ENCODE results near the gene COL11A2.
A peak's percentile ranks its signal among the peaks of the same experiment; 100 is the strongest.
"Not testable (repeated sequence)": the region's sequence is repeated elsewhere in the genome, so short reads cannot be mapped to it uniquely, and the experiment has no call there.

COL11A2 gene

DNA sequence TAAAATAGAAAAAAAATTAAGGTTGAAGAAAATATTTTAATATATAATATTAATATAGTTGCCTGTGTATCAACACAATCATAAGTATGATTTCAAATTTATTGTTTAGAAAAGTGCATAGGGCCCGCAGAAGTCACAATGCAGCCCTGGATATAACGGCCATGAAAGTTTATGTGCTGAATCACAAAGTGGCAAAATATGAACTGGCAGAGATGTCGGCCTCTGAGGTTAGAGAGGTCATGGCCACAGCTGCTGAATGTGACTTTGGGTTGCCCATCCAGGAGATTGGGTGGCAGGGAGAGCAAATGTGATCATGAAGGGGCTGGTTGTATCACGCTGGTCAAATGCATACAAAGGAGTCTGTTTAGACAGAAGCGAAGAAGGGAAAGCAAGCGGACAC is 35.7 kb downstream of the COL11A2 start:
- no peak for DNase-seq (ENCODE audit: low read depth in 3 of 3)

DNA sequence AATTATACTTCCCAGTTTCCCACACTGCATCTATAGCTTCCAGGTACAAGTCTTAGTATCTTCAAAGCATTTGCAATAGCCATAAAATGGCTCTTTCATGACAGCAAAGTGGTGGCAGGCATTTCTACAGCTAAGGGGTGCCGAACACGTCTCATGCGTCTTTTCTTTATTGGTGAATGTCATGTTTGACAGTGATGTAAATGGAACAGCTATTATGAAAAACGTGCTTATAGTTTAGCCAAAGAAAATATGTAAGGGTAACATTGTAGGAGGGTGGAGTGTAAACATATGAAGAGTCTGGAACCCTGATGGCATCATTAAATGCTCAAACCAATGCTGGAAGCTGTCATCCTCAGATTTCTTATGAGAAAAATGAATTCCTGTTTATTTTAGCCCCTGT is 37.9 kb downstream of the COL11A2 start:
- no peak for DNase-seq (ENCODE audit: low read depth in 3 of 3)

DNA sequence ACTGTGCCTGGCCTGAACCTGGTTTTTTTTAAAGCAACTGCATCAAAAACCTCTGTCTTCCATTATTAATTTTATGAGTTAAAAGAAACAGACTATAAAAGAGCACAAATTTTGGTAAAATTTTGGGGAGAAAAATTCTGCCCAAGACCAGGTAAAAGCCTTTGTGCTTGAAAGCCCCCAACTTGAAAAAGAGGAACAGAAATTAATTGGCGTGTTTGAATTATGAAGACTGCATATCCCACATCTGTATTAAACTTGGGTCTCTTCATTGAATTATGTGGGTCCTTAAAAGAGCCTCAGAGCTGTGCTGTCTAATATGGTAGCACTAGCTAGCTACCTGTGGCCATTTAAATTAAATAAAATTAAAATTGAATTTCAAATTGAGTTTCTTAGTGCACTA is 41.2 kb downstream of the COL11A2 start:
- DNase-seq (ENCODE audit: low read depth in 3 of 3) = no peak

DNA sequence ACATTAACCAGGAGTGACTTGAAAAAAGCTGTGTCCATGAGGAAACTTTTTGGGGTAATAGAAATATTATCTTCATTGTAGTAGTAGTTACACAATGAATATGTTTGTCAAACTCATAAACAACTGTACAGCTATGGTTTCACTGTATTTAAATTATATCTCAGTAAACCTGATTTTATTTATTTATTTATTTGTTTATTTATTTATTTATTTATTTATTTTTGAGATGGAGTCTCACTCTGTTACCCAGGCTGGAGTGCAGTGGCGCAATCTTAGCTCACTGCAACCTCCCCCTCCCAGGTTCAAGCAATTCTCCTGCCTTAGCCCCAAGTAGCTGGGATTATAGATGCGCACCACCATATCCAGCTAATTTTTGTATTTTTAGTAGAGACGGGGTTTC is 41.7 kb downstream of the COL11A2 start:
- not testable (repeated sequence) for DNase-seq (ENCODE audit: low read depth in 3 of 3)

DNA sequence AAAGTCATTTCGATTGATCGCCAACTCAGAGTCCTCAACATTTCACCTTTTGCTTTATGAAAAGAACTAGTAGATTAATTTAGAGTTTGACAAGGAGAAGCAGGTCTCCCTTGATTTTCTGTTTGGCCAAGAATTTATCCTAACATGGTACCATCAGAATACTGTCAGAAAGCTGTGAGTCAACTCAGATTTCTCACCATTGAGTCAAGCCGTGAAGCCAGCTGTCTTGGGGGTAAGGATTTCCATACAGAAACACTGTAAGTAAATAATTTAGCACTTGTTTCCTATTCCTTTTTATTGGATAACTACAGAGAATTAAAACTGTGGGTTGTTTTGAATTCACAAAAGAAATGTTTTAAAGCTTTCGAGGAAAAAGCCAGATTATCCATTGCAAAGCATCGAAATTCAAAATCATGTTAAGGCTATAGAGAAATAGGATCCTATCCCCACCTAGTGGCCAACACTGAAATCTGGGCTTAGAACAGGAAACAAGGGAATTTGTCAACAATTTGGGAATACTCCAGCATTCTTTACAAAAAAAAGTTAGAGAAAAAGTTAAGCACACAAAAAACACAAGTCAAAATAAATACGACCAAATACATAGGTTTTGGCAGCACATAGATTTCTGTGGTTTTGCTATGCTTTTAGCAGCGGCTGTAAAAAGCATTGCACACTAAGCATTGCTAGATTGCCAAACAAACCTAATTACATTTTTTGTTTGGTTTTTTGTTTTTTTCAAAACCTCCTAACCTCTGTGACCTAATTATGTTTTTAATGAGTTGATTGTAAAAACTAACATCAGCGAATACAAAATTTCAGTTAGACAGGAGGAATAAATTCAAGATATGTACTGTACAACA is 44.2 kb downstream of the COL11A2 start:
- no peak for DNase-seq (ENCODE audit: low read depth in 3 of 3)

DNA sequence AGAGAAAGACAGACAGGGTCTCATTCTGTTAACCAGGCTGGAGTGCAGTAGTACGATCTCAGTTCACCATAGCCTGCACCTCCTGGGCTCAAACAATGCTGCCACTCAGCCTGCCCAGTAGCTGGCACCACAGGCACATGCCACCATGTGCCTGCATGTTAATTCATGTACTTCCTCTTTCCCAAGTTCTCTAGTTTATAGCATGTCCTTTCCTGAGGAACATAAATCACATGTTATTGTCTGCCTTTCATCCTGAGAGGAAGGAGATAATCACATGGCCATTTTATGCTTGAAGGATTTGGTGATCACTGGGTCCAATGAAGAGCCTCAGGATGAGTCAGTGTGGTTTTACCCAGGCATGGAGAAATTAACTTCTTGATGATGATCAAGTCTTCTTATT is 47.9 kb downstream of the COL11A2 start:
- DNase-seq (ENCODE audit: low read depth in 3 of 3) = no peak

DNA sequence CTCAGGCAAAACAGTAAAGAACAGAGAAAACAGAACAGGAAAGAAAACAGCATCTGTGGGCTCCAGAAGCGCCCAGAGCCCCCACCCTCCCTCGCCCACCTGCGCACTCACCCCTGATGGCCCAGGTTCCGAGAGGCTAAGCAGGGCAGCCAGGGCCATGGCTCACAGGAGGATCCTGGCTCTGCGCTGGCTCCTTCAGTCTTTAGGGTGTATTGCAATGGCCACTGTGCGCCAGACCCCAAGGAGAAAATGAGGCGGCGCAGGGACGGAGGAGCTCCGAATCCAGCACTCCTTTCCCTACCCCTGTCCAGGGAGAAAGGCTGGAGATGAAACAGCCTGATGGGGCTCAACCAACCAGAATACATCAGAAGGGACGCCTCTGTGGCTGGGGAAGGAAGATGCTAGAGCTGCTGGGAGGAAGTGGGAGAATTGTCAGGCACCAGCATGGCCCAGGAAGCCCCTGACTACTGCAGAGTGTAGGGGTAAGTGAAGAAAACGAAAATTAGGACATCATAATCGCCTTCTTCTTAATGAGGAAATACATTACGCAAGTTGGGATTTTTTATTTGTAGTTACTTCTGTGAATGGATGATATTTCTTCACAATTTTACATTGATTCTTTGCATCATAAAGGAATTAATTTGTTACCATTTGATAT is 49.0 kb downstream of the COL11A2 start:
- DNase-seq (ENCODE audit: low read depth in 3 of 3) = no peak

DNA sequence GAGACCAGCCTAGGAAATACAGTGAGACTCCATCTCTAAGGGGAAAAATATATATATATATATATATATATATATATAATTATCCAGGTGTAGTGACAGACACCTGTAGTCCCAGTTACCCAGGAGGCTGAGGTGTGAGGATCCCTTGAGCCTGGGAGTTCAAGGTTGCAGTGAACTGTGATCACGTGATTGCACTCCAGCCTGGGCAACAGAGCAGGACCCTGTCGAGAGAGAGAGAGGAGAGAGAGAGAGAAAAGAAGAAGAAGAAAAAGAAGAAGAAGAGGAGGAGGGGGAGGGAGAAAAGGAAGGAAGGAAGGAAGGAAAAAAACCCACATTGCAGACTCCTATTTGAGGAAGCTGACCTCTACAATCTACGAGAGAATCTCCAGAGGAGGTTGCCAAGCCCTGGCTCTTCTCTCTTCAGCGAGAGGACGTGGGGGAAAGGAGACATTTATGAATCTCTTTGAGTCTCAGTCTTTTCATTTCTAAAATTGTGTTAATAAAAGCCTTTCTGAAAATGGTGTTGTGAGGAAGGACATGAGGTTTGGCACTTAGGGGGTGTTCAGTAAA is 49.7 kb downstream of the COL11A2 start:
- DNase-seq (ENCODE audit: low read depth in 3 of 3) = no peak

DNA sequence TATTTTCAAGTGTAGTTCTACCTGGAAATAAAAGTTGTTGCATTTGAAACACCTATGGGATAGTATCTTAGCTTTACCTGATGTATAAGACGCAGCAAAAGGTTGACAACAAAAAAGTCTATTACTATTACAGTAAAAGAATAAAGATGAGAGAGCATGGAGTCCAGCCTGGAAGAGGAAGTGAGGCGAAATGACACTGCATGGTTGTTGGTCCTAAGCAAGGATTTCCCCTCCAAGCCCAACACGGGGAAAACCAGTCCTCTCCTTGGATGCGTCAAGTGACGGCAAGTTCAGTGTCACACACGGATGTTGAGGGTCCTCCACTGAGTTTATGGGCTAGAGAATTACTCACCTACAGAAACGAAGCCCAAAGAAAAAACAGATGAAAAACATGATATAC is 51.7 kb downstream of the COL11A2 start:
- DNase-seq (ENCODE audit: low read depth in 3 of 3) = no peak

DNA sequence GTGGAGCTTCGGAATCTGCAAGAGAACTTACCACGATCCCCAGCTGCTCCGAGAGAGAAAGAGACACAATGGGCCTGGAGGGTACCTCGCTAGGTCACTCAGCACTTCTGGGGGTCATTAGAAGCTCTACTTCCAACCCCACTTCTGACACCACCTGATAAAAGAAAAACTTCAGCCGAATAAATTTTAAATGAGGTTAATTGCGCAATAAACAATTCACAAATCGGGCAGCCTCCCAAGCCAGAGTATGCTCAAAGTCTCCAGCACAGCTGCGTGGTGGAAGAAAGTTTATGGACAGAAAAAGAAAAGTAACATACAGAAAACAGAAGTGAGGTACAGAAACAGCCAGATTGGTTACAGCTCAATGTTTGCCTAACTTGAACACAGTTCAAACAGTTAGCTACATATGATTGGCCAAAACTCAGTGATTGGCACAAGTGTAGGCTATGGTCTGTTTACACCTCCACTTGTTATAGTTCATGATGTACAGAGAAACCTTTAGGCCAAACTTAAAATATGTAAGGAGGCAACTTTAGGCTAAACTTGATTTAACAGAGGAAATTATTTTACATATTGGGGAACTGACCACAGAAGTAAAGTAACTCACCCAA is 52.6 kb downstream of the COL11A2 start:
- no peak for DNase-seq (ENCODE audit: low read depth in 3 of 3)

DNA sequence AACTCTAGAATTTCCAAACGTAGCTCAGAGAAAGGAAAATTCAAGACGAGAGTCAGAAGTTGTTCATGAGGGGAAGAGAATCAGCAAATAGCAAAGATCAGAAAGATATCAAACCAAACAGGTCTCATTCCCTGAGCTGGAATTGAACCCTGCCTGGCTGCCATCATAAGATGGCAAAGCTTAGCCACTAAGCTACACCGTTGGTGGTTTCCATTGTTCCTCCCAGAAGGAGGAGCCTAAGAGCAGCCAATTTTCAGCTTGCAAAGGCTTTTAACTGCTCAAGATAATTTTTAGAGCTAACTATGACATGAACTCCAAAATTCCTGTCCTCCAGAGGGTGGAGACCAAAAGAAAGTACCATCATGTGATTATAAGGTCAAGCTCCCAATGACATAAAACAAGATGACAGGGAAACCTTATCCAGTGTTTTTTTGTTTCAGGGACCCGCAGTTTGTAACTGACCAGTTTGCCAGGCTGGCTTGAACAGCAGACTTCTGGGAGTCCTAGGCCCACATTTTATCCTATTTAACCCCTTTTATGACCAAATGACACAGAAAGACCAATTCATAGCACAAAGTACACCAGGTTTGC is 55.9 kb downstream of the COL11A2 start:
- DNase-seq (ENCODE audit: low read depth in 3 of 3) = no peak

DNA sequence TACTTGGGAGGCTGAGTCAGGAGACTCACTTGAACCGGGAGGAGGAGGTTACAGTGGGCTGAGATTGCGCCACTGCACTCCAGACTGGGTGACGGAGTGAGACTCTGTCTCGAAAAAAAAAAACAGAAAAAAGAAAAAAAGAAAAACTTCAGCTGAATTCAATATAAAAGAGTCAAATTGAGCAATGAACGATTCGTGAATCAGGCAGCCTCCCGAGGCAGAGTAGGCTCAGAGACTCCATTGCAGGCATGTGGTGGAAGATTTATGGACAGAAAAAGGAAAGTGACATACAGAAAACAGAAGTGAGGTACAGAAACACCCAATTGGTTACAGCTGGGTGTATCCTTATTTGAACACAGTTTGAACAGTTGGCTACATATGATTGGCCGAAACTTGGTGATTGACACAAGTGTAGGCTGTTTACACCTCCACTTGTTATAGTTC is 60.2 kb downstream of the COL11A2 start:
- DNase-seq (ENCODE audit: low read depth in 3 of 3) = no peak

DNA sequence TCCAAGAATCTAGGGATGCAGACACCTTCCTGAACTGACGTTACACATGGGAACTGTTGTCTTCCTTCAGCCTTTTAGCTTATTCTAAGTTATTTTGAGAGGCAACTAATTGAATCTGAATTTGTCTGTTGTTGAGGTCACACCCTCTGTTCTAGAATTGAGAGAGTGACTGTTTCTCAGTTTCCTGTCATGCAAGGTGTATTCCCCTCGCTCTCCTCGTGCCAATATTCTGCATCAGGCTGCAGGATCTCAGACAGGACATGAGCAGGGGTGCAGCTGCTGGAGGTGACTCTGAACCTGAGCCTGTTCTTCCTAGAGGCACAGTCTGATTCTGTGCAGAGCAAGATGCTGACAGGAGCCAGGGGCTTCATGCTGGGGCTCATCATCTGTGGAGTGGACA is 63.9 kb downstream of the COL11A2 start:
- DNase-seq (ENCODE audit: low read depth in 3 of 3) = no peak

DNA sequence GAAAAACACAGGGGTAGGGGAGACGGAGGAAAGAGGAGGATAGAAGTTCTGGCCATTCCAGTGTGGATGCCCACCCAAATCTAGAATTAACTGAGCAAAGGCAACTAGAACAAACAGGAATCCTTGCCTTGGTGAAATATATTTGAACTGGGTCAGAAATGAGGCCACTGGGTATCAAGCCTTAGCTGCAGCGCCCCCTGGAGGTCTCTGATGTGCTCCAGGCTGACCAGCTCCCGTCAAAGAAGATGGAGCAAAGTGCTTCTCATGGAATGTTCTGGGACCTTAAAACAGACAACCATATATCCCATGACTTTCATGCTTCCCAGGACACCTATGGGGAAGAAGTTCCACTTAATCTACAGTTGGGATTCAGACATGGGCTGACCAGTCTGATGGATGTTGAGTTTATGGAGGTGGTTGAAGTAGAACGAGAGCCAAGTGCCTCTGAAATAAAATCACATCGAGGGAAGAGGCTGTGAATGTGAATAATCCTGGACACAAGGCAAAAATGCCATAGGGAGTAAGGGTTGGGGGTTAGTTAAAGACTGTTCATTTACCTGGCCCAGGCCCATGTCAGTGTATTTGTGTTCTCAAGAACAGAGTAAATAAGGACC is 66.1 kb downstream of the COL11A2 start:
- peak; percentile 32 to 65 (median 44) for DNase-seq (ENCODE audit: low read depth in 3 of 3)

DNA sequence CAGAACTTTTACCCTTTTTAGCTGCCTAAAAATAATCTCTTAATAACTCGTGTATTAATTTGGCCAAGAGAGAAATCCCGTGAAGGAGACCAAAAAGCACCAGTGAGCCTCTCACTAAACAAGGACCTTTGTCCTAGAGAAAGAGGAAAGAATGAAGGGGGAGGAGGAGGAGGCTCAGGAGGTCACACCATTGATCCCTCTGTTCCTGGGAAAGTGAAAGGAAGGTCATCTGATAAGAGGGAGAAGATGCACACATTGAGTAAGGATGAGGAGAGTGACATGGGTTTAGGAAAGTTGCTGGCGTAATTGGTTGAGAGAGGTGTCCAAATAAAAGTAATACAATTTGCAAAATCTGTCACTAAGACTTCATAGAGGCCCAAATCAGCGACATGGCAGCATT is 67.3 kb downstream of the COL11A2 start:
- DNase-seq (ENCODE audit: low read depth in 3 of 3) = no peak

DNA sequence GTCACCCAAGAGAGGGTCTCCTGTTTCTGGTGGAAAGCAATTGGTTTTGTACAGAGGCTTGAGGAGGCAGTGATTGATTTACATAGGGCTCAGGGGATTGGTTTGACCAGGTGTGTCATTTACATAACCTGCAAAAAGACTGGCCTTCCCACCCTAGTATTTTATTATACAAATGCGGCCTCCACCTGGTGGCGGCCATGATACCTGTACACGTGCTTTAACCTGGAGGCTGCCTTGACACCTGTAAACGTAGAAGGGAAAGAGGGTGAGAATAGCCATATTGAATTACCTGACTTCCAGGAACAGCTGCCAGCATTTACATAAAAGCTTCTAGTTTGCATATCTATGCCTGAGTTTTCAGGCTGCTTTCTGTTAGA is 67.8 kb downstream of the COL11A2 start:
- no peak for DNase-seq (ENCODE audit: low read depth in 3 of 3)

DNA sequence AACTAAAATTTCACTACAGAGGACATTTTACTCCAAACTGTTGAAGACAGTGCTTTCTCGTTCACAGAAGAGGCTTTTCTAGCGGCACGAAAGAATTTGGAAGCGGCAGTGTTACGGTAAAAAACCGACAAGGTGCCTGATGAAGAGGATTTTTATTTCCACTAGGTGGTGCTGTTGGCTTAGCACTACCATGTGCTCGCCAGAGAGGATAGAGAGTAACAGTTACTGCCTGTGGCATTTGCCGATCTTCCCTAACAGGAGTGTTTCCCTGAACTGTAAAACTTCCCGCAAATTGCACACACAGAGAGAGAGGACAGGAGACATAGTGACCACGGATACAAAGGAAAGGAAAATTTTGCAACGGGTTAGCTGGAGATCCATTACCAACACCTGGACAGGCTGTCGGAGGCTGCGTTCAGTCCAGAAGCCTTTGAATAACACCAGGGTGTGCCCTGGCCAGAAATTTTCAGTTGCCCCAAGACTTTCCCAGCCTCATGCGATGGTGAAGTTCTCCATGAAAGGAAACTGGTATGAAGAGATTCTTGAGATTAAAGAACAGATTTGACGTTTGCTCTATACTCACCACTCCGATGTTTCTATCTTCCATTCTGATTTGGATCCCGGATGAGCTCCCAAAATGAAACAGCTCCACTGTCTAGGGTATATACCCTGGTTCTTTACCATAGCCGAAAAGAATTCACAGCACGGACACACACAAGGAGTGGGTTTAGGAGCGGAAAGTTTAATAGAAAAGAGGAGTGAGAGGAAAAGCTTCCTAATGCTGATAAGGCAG is 68.3 kb downstream of the COL11A2 start:
- DNase-seq (ENCODE audit: low read depth in 3 of 3) = no peak

DNA sequence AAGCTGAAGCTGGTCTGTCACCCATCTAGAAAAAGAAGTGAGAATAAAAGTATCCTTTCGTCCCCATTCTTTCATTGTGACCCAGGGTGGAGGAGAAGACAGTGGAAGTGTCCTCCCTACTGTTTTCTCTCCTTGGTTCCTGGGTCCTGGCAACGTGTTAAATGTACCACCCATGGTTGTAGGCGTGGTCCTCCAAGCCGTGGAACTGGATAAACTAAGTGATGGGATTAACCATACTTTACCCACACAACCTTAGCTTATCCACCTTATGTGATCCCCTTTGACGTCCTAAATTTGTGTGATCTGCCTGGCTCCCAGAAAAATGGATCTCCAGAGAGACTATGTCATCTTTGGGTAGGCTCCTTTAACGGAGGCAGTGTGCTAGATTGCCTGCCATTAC is 69.1 kb downstream of the COL11A2 start:
- no peak for DNase-seq (ENCODE audit: low read depth in 3 of 3)

DNA sequence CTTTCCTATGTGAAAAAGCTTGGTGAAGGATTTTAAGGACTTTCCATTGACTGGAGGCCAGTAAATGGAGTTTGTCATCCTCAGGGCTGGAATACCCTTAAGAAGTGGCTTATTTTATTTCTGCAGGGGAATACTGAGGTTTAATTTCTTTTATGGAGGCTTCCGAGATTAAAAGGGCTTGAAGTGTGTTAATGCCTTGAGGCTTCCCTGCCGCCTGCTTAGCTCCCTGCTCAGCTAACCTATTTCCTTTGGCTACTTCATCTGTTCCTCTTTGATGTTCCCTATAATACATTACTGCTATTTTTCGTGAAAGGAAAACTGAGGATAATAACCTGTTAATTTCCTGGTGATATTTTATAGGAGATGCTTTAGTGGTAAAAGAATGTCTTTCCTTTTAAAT is 72.3 kb downstream of the COL11A2 start:
- no peak for DNase-seq (ENCODE audit: low read depth in 3 of 3)

DNA sequence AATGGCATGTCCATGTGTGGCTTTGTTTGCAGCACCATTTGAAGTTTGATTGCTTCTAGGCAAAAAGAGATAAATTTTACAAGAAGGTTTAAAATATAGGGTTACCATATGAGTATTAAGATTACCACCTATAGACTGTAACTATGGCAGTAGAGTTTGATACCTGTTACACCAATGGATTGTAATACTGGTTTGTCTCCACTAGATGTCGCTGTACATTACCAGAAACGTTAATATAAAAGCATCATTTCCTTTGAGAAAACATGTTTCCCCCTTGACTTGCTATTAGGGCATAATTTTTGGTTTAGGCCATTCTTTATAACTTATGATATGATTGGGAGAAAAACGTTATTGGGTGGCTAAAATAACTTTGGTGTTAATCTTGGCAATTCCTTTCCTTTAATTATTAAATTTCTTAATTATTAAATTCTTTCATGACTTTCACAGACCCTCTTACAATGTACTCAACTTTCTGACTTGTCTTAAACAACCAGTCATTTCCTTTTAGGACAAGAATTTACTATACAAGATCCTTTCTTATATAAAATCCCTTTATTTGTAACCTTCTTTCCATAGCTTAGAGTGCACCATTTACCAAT is 73.6 kb downstream of the COL11A2 start:
- DNase-seq (ENCODE audit: low read depth in 3 of 3) = no peak
